ENCODE data around the gene ZNF460.

ZNF460 gene

DNA sequence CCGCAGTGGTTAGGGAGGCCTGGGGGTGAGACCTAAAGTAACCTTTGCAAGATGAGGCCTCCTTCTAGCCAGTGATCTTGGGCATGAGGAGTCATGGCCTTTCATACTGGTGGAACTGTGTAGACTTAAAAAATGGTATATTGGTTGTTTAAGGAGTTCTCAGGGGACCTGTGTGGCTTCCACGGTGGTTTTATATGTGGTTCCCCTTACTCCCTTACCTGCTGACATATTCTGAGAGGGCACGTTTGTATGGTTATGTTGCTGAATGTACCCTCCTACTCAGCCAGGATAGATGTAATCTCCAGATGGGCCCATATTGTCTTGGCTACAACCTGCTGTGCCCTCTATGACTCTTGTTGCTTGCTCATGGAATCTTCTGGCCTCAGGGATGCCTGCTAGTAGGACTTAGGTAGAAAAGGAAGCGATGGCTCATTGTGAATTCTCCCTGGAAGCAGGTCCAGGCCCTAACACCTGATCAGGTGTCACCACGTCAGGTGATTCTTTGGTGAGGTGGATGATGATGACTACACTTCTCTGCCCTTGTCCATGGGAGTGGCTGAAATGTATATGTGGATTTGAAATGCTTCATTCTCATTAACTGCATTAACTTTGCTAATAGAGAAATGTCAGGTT is 1.8 kb downstream of the ZNF460 start:
- DNase-seq, result no peak

DNA sequence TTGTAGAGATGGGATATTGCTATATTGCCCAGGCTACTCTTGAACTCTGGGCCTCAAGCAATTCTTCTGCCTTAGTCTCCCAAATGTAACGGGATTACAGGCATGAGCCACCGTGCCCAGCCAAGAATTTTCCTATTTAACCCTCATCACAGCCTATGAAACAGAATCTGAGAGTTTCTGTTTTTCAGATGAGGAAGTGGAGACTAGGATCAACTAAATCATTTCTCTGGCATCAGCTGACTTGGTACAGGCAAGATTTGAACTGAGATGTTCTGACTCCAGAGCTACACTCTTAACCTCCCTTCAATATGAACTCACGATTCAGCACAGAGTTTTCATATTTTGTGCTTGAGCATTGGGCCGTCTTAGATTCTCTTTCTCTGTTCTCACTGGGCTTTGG is 8.1 kb downstream of the ZNF460 start:
- no peak for DNase-seq

DNA sequence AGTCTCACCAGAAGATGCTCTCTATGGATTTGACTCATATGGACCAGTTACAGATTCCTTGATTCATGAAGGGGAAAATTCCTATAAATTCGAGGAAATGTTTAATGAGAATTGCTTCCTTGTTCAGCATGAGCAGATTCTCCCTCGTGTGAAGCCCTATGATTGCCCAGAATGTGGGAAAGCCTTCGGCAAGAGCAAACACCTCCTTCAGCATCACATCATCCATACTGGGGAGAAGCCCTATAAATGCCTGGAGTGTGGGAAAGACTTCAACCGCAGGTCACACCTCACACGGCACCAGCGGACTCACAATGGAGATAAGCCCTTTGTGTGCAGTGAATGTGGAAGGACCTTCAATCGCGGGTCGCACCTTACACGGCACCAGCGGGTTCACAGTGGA is 10.7 kb downstream of the ZNF460 start:
- DNase-seq, result no peak

DNA sequence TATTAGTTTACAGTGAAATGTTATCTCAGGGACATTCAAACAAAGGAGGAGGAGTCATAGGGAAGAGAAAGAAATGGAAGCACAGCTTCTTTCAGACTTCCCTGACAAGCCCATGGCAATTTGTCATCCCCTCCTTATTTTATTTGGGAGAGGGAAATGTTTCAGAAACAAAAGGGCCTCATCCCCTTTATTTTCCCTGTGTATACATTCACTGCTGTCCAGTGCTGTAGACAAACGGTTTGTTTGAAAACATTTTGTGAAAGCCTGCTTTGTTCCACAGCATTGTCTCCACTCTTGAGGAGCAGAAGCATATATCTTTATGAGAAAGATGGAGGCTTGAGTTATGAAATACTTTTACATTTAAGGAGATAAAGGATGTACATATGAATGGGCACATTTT is 12.3 kb downstream of the ZNF460 start:
- no peak for DNase-seq

DNA sequence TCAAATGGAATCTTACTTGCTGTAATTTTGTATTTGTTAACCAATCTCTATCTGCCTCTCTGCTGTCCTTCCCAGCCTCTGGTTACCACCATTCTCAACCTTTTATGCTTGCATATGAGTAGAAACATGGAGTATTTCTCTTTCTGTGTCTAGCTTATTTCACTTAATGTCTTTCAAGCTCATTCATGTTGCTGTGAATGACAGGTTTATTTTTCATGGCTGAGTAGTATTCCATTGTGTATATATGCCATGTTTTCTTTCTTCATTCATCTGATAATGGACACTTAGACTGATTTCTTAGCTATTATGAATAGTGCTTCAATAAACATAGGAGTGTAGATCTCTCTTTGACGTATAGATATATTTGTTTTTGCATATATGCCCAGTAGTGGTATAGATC is 13.4 kb downstream of the ZNF460 start:
- DNase-seq, result no peak

DNA sequence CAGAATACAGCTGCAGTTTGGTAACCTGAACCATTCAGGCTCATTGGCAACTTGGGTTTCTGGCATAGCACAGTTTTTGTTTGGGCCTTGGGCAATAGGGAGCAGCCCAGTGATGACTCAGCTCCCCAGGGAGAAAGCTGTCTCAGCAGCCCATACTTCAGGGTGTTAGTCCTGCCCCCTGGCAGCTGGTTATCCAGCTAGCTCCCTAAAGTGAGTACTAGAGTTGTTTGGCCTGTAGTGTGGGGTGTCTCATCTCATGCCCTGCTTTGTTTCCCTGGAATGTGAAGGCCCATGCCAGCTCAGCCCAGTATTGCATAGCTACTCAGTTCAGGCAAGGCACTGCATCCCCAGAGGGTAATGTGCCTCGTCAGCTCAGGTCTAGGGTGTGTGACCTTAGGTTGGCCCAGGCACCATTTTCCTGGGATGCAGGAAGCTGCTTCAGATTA is 21.8 kb downstream of the ZNF460 start:
- DNase-seq, result peak; percentile 65

DNA sequence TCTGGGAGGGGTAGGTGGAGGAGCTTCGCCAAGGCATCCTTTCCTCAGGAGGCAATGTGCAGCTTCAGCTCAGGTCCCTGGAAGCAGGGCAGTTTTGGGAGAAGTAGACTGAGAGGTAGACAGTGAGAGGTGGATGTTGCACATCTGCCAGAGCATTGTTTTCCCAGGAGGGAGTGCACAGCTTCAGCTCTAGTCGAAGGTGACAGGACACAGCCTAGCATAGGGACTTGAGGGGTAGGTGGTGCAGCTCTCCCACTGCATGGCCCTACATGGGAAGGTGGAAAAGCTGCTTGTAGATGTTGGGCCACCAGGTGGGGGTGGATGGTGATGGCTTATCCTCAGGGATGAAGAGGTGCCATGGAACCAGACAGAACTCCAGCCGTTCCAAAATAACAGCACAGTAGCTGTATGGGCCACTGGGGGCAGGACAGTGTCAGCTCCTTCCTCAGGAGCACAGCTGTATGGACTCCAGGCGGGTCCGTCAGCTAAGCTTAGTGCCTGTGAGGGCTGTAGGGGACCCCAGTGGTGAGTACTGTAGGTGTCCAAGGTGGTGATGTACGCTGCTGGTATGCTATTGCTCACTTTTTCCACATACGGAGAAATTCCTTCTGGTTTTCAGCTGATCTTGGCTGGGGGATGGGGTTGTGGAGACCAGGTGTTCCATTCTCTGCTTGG is 22.6 kb downstream of the ZNF460 start:
- DNase-seq, result no peak

DNA sequence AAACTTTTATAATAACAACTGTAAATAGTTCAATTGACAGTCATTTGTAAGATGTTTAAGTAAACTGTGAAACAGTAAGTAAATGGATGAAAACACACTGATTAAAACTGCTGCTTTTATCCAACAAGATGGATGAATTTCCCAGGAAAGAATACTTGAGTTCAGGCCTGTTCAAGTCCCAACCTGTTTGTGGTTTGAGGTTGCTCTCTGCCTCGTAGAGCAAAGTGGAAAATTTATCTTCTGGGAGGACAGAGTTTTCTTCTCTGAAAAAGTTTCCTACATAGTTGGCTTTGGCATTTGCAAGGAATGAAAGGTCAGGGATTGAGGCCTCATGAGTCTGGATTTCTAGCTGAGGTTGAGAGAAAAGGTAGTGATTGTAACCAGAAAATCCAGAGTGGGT is 24.8 kb downstream of the ZNF460 start:
- no peak for DNase-seq

DNA sequence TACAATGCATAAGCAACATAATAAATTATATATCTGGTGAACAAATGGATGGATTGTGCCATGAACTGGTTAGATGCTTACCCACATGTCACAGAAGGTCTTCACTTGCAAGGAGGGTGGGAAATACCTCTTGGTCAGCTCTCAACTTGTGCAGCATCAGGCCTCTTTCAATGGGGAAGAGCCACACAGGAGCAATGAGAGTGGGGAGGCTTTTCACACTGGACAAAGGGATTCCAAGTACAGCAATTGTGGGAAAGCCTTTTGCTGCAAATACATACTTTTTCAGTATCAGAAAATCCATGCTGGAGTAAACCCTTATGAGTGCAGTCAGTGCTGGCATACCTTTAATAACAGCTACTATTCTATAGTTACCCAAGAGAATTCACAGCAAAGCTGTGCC is 28.2 kb downstream of the ZNF460 start:
- DNase-seq, result no peak

DNA sequence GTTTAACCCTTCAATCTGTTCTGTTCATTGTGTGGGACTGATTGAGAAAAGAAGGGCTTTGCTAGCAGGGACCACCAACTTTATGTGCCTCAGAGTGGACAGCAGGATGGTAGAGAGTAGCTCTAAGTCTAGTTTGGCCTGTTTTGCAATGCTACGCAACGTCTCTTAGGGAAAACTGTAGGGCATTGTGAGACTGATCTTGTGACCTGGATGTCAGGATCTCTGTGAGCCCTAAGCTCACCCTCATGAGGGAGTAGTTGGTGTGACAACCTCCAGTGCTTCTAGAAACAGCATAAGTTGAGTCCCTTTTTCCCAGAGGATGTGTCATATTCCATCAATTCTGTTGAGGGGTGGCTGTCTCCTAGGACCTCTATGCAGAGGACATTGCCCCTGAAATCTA is 30.5 kb downstream of the ZNF460 start:
- no peak for DNase-seq

DNA sequence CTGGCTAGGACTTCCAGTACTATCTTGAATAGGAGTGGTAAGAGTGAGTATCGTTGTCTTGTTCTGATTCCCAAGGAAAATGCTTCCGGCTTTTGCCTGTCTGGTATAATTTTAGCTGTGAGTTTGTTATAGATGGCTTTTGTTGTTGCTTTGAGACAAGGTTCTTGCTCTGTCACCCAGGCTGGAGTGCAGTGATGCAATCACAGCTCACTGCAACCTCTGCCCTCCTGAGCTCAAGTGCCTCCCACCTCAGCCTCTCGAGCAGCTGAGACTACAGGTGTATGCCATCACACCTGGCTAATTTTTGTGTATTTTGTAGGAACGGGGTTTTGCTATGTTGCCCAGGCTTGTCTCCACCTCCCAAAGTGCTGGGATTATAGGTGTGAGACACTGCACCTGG is 33.9 kb downstream of the ZNF460 start:
- no peak for DNase-seq

DNA sequence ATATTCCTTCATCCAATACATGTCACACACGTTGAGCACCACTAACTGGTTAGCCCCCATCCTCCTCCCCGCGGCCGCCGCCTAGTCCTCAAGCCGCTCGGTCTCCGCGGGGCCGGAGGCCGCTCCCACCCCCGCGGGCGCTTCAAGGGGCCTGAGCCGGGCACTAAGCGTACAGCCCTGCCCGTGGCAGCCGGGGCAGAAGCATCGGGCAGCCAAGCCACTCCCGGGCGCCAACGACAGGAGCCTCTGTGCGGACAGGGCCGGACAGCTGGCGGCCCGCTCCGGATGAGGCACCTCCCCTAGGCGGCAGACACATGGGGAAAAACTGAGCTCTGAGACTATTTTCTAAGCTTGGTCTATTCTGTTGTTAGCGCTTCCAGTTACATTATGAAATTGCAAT is 37.2 kb downstream of the ZNF460 start:
- DNase-seq, result no peak

DNA sequence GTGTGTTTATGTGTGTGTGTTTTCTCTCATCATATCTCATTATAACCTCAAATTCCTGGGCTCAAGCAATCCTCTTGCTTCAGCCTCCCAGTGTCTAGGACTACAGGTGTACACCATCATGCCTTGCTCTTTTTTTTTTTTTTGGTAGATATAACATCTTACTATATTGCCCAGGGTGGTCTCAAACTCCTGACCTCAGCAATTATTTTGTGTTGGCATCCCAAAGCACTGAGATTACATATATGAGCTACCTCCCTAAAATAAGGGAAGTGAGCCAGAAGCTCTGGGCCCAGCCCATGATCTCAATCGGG is 39.5 kb downstream of the ZNF460 start:
- DNase-seq, result no peak

DNA sequence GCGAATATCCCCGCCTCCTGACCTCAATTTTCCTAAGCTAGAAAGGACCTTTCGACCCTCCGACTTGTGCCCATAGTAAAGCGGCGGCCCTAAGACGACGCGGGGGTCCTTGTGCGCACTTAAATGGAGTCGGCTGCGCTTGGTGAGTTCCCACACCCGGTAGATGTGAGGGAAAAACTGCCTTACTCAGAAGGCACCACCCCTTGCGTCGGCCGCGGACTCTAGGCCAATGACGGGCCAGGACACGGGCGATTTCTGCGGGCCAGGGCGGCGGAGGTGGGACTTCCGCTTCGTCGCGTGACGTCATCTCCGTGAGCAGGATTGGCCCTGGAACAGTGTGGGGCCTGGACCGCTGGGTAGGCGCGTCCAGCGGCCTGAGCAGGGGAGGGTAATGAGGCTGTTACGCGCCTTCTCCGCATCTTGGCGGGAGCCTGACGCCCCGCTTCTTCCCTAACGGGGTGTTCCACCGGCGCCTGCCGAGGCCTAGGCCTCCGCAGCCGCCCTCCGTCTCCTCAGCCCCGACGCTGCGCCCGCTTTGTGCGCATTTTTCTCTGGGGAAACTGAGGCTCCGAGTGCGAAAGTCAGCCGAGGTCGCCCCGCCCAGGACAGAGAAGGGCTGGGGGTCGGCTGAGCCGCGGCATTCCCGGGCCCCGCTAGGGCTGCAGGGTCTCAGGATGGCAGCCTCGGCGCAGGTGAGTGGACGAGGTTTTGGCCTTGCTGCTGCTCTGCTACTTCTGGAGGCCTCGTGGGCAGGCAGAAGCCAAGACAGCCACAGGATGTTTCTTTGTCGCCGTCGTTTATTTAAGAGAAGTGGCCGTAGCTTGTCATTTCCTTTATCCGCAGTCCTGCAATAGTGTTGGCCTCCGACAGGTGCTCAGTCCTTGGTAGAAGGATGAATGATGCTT is 40.1 kb downstream of the ZNF460 start, which contains the start of gene ZNF543:
TSS of gene ZNF543 (plus strand) at position 293 of the 905 bp plus-strand sequence. CDS start at position 675, 382 bp downstream.
- peak; percentile 80 for DNase-seq

DNA sequence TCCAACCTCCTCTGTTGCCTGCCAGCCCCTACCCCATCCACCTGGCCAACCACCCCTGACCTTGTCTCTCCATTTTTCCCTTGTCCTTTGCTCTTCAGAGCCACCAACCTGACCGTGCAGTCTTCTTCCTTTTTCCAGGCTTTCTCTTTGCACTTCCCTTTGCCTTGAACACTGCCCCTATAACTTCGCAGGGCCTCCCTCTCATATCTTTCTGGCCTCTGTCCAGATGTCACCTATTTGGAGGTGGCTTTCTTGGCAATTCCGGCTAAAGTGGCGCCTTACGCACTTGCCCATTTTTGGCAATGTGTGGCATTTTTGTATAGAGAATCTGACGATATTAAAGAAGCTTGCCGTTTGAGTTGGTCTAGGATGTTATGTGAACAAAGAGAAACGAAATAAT is 40.8 kb downstream of the ZNF460 start:
- DNase-seq, result no peak

DNA sequence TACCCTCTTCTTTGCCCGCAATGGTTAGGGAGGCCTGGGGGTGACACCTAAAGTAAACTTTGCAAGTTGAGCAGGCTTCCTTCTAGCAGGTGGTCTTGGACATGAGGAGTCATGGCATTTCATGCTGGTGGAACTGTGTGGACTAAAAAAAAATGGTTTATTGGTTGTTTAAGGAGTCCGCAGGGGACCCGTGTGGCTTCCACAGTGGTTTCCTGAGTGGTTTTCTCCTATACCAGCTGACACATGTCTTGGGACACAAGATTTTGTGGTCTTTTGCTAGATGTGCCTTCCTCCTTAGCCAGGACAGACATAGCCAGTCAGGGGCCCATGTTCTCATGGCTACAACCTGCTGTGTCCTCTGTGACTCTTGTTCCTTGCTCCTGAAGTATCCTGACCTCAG is 41.5 kb downstream of the ZNF460 start:
- DNase-seq, result no peak

DNA sequence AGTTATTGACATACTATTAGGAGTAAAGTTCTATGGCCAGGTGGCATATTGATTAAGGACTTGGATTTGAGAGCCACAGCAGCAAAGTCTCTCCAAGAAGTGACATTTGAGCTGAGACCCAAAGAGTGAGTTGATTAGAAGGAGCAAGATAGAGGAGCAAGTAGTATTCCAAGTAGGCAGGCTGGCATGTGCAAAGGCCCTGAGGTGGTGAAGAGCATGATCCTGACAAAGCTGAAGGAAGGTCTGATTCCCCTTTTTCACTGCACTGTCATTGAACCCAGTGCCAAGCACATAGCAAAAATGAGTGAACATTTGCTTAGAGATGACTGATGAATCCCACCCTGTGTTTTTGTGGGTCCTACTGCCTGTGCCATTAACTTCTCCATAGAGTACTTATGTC is 44.7 kb downstream of the ZNF460 start:
- no peak for DNase-seq

DNA sequence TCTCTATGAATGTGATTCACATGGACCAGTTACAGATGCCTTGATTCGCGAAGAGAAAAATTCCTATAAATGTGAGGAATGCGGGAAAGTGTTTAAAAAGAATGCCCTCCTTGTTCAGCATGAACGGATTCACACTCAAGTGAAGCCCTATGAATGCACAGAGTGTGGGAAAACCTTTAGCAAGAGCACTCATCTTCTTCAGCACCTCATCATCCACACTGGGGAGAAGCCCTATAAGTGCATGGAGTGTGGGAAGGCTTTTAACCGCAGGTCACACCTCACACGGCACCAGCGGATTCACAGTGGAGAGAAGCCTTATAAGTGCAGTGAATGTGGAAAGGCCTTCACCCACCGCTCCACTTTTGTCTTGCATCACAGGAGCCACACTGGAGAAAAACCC is 47.7 kb downstream of the ZNF460 start:
- no peak for DNase-seq

DNA sequence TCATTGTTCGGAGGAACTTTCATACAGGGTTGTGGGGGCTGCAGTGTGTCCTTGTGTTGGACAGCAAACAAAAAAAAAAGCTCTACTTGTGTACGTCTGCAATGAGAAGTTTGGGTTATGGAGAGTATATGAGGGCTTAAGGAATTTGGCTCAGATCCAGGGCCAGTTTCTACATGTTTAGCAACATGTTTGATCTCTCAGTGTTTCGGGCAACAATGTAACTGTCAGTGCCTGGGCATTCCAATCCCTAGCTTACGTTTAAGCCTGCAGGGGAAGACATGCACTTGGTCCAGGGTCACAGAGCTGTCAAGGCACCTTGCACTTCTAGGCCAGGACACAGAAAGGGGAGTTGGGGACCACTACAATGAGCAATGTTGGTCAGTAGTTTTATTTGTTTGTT is 53.9 kb downstream of the ZNF460 start:
- no peak for DNase-seq

DNA sequence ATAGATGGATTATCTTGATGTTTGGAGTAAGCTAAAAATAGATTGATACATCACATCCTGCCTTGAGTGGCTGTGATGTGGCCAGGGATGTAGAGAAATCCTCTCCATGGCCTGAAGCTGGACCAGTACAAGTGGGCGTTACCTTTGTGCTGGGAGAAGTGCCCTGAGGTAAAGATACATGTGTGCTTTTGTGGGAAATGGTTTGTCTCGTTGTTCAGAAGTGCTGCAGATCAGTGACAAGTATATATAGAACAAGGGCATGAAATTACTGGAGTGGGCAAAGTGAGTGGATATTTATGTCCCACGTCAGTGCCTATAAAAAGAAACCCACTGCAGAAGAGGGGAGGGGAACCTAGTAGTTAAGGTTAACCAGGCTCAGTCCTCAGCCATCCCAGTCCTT is 58.6 kb downstream of the ZNF460 start:
- no peak for DNase-seq

DNA sequence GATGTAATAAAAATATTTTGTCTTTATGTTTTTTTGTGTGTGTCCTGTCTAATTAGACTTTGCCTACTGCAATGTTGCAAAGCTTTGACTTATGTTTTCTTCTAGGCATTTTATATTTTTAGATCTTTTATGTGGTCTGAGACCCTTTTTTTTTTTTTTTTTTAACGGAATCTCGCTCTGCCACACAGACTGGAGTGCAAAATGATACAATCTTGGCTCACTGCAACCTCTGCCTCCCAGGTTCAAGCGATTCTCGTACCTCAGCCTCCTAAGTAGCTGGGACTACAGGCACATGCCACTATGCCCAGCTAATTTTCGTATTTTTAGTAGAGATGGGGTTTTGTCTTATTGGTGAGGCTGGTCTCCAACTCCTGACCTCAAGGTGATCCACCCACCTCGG is 62.3 kb downstream of the ZNF460 start:
- no peak for DNase-seq

All from GOT3 (cell line).